Measurements from ENCODE around the gene COL28A1. TPM values are rescaled to one million over a fixed set of nuclear protein-coding genes. Genes with fewer than 3 reads are reported as not detected.

Gene COL28A1
- polyA plus RNA-seq, 3 donors = 0.51 to 3.0 (median 0.79) TPM

GRCh38 chr7:7438851-7439250, 96.8 kb downstream of the COL28A1 start:
- WGBS, 3 donors = 56 to 70% (median 67%) methylated on average over 5 of the region's 5 CpGs
- H3K27ac ChIP-seq (ENCODE audit: low read depth, low read length) = no peak overlapping the region

GRCh38 chr7:7435978-7436377, 99.7 kb downstream of the COL28A1 start:
- H3K27ac ChIP-seq (ENCODE audit: low read depth, low read length) = no peak overlapping the region
- WGBS, 3 donors = 97 to 100% (median 100%) methylated on average over 1 of the region's 1 CpG

- 57 to 62% (median 58%) methylated on average over 3 of the region's 3 CpGs for WGBS, 3 donors
- H3K27ac ChIP-seq (ENCODE audit: low read depth, low read length) = no peak overlapping the region
These were observed 101.3 kb downstream of the COL28A1 start for GRCh38 chr7:7434329-7434728.

GRCh38 chr7:7433811-7434210, 101.9 kb downstream of the COL28A1 start:
- no peak overlapping the region for H3K27ac ChIP-seq (ENCODE audit: low read depth, low read length)
- 53 to 89% (median 73%) methylated on average over 1 of the region's 1 CpG for WGBS, 3 donors

GRCh38 chr7:7432979-7433378, 102.7 kb downstream of the COL28A1 start:
- no peak overlapping the region for H3K27ac ChIP-seq (ENCODE audit: low read depth, low read length)
- 90 to 94% (median 91%) methylated on average over 7 of the region's 7 CpGs for WGBS, 3 donors

- 63 to 84% (median 73%) methylated on average over 4 of the region's 4 CpGs for WGBS, 3 donors
- H3K27ac ChIP-seq (ENCODE audit: low read depth, low read length) = no peak overlapping the region
These were observed 106.9 kb downstream of the COL28A1 start for GRCh38 chr7:7428806-7429205.

GRCh38 chr7:7427363-7427762, 108.3 kb downstream of the COL28A1 start:
- WGBS, 3 donors = 77 to 94% (median 89%) methylated on average over 1 of the region's 1 CpG
- no peak overlapping the region for H3K27ac ChIP-seq (ENCODE audit: low read depth, low read length)

GRCh38 chr7:7426676-7427075, 109.0 kb downstream of the COL28A1 start:
- WGBS, 3 donors = 77 to 87% (median 84%) methylated on average over 2 of the region's 2 CpGs
- H3K27ac ChIP-seq (ENCODE audit: low read depth, low read length) = no peak overlapping the region

GRCh38 chr7:7425321-7425720, 110.4 kb downstream of the COL28A1 start:
- WGBS, 3 donors = 67 to 89% (median 80%) methylated on average over 7 of the region's 7 CpGs
- no peak overlapping the region for H3K27ac ChIP-seq (ENCODE audit: low read depth, low read length)

- H3K27ac ChIP-seq (ENCODE audit: low read depth, low read length) = no peak overlapping the region
- 36 to 41% (median 37%) methylated on average over 14 of the region's 14 CpGs for WGBS, 3 donors
These were observed 111.4 kb downstream of the COL28A1 start for GRCh38 chr7:7424151-7424873.

GRCh38 chr7:7422641-7423040, 113.0 kb downstream of the COL28A1 start:
- no peak overlapping the region for H3K27ac ChIP-seq (ENCODE audit: low read depth, low read length)
- 85 to 90% (median 86%) methylated on average over 6 of the region's 6 CpGs for WGBS, 3 donors

GRCh38 chr7:7421826-7422225, 113.8 kb downstream of the COL28A1 start:
- WGBS, 3 donors = 48 to 93% (median 58%) methylated on average over 2 of the region's 2 CpGs
- no peak overlapping the region for H3K27ac ChIP-seq (ENCODE audit: low read depth, low read length)

- H3K27ac ChIP-seq (ENCODE audit: low read depth, low read length) = no peak overlapping the region
These were observed 116.7 kb downstream of the COL28A1 start for GRCh38 chr7:7418997-7419396.

GRCh38 chr7:7417851-7418250, 117.8 kb downstream of the COL28A1 start:
- WGBS, 3 donors = 63 to 90% (median 65%) methylated on average over 3 of the region's 3 CpGs
- H3K27ac ChIP-seq (ENCODE audit: low read depth, low read length) = no peak overlapping the region

More at GRCh38 chr7:7418997-7419396, 116.7 kb downstream of the COL28A1 start:
- 92 to 96% (median 93%) methylated on average over 2 of the region's 2 CpGs for WGBS, 3 donors

GRCh38 chr7:7417414-7417813, 118.3 kb downstream of the COL28A1 start:
- no peak overlapping the region for H3K27ac ChIP-seq (ENCODE audit: low read depth, low read length)
- 56 to 86% (median 58%) methylated on average over 2 of the region's 2 CpGs for WGBS, 3 donors

- no peak overlapping the region for H3K27ac ChIP-seq (ENCODE audit: low read depth, low read length)
- 19 to 51% (median 44%) methylated on average over 6 of the region's 6 CpGs for WGBS, 3 donors
These were observed 119.4 kb downstream of the COL28A1 start for GRCh38 chr7:7416031-7416858.

GRCh38 chr7:7414791-7415603, 120.7 kb downstream of the COL28A1 start:
- no peak overlapping the region for H3K27ac ChIP-seq (ENCODE audit: low read depth, low read length)
- 89 to 95% (median 91%) methylated on average over 7 of the region's 7 CpGs for WGBS, 3 donors

GRCh38 chr7:7408001-7408770, 127.5 kb downstream of the COL28A1 start:
- 81 to 93% (median 81%) methylated on average over 3 of the region's 3 CpGs for WGBS, 3 donors

More at GRCh38 chr7:7408001-7408770, 127.5 kb downstream of the COL28A1 start:
- no peak overlapping the region for H3K27ac ChIP-seq (ENCODE audit: low read depth, low read length)
